ENCODE measurements around the gene PIK3C2G. TPM values are rescaled to one million over a fixed set of nuclear protein-coding genes. Genes with fewer than 3 reads are reported as not detected.

The PIK3C2G gene
- total RNA-seq, 1 donor from 2014 or later = 1.7 TPM

- DNase-seq (ENCODE audit: extremely low spot score in 2 of 2) = no peak
- Histone ChIP-seq H3K27me3 (no peaks in the 10 kb centered on the region), H3K4me1 (no peaks in the 10 kb centered on the region), H3K36me3 (no peaks in the 10 kb centered on the region), H3K27ac (no peak overlapping the region), H3K9me3 (no peaks in the 10 kb centered on the region), H3K4me3 (no peak overlapping the region)
- intact Hi-C loops (cut with DNase I) = no loop called here
- TF ChIP-seq CTCF (IDR thresholded peaks at IDR 0.05) = no peak
- TF ChIP-seq POLR2AphosphoS5 (IDR thresholded peaks at IDR 0.05; ENCODE audit: insufficient read depth in 1 of 2, low read depth in 1 of 2) = no peak
- TF ChIP-seq POLR2A (IDR thresholded peaks at IDR 0.05) = no peak
Measured at GRCh38 chr12:18658179-18658578, 396.9 kb downstream of the PIK3C2G start.

GRCh38 chr12:18658829-18659228, 397.5 kb downstream of the PIK3C2G start:
- intact Hi-C loops (cut with DNase I) = no loop called here
- H3K27ac ChIP-seq = no peak overlapping the region
- TF ChIP-seq POLR2AphosphoS5 (IDR thresholded peaks at IDR 0.05; ENCODE audit: insufficient read depth in 1 of 2, low read depth in 1 of 2) (no peak), POLR2A (IDR thresholded peaks at IDR 0.05) (no peak), CTCF (IDR thresholded peaks at IDR 0.05) (no peak)

GRCh38 chr12:18676141-18676540, 414.8 kb downstream of the PIK3C2G start:
- no peak for DNase-seq (ENCODE audit: extremely low spot score in 2 of 2)
- Histone ChIP-seq H3K4me3 (no peak overlapping the region), H3K9me3 (no peaks in the 10 kb centered on the region), H3K27ac (no peak overlapping the region), H3K27me3 (no peaks in the 10 kb centered on the region), H3K4me1 (no peaks in the 10 kb centered on the region), H3K36me3 (no peaks in the 10 kb centered on the region)
- no peak for TF ChIP-seq POLR2A (IDR thresholded peaks at IDR 0.05)
- intact Hi-C loops (cut with DNase I) = no loop called here

More at GRCh38 chr12:18658829-18659228, 397.5 kb downstream of the PIK3C2G start:
- Histone ChIP-seq H3K4me1 (no peaks in the 10 kb centered on the region), H3K27me3 (no peaks in the 10 kb centered on the region), H3K9me3 (no peaks in the 10 kb centered on the region), H3K36me3 (no peaks in the 10 kb centered on the region), H3K4me3 (no peak overlapping the region)
- no peak for DNase-seq (ENCODE audit: extremely low spot score in 2 of 2)

- Histone ChIP-seq H3K36me3 (no peaks in the 10 kb centered on the region), H3K27me3 (no peaks in the 10 kb centered on the region), H3K4me1 (no peaks in the 10 kb centered on the region), H3K9me3 (no peaks in the 10 kb centered on the region), H3K4me3 (no peak overlapping the region), H3K27ac (no peak overlapping the region)
- DNase-seq (ENCODE audit: extremely low spot score in 2 of 2) = no peak
- TF ChIP-seq CTCF (IDR thresholded peaks at IDR 0.05) (no peak), POLR2AphosphoS5 (IDR thresholded peaks at IDR 0.05; ENCODE audit: insufficient read depth in 1 of 2, low read depth in 1 of 2) (no peak), POLR2A (IDR thresholded peaks at IDR 0.05) (no peak)
- intact Hi-C loops (cut with DNase I) = no loop called here
Measured at GRCh38 chr12:18676996-18677588, 415.8 kb downstream of the PIK3C2G start.

- H3K27me3 ChIP-seq = no peaks in the 10 kb centered on the region
- intact Hi-C loops (cut with DNase I) = no loop called here
Measured at GRCh38 chr12:18681818-18682217, 420.5 kb downstream of the PIK3C2G start.

More at GRCh38 chr12:18681818-18682217, 420.5 kb downstream of the PIK3C2G start:
- Histone ChIP-seq H3K9me3 (no peaks in the 10 kb centered on the region), H3K4me3 (no peak overlapping the region), H3K36me3 (no peaks in the 10 kb centered on the region), H3K4me1 (no peaks in the 10 kb centered on the region), H3K27ac (no peak overlapping the region)
- TF ChIP-seq POLR2A (IDR thresholded peaks at IDR 0.05) = no peak
- TF ChIP-seq POLR2AphosphoS5 (IDR thresholded peaks at IDR 0.05; ENCODE audit: insufficient read depth in 1 of 2, low read depth in 1 of 2) = no peak
- TF ChIP-seq CTCF (IDR thresholded peaks at IDR 0.05) = no peak
- DNase-seq (ENCODE audit: extremely low spot score in 2 of 2) = no peak

All from vagina (tissue), 2 donors.